HG02610 (cell line): ENCODE data around the gene PFN1.
A peak's percentile ranks its signal among the peaks of the same experiment; 100 is the strongest.

Experiments
- ATAC-seq: cut with Tn5 transposase; IDR thresholded peaks from one replicate; pipeline ENCODE4 v1.9.1; 2021; ENCODE audit warnings: mild to moderate bottlenecking, moderate library complexity; ENCODE audit not compliant: unreplicated experiment

The PFN1 gene

GRCh38 chr17:4946312-4946976 lies 1.9 kb downstream of the PFN1 start:
- ATAC-seq, result no peak

- ATAC-seq, result no peak
Measured at GRCh38 chr17:4945944-4946280, 2.4 kb downstream of the PFN1 start.

GRCh38 chr17:4945176-4945943 lies 3.0 kb downstream of the PFN1 start:
- ATAC-seq, result no peak

GRCh38 chr17:4944554-4945175 lies 3.7 kb downstream of the PFN1 start:
- ATAC-seq, result no peak

GRCh38 chr17:4944163-4944553 lies 4.2 kb downstream of the PFN1 start:
- ATAC-seq, result no peak

GRCh38 chr17:4942760-4943508 lies 5.4 kb downstream of the PFN1 start:
- no peak for ATAC-seq

- ATAC-seq, result no peak
Measured at GRCh38 chr17:4941319-4941610, 7.1 kb downstream of the PFN1 start.

- no peak for ATAC-seq
Measured at GRCh38 chr17:4940555-4941318, 7.6 kb downstream of the PFN1 start.

GRCh38 chr17:4939796-4940554 lies 8.4 kb downstream of the PFN1 start, which contains the start of the genes RNF167 and SLC25A11:
RNF167 (plus strand) TSS chr17:4940268; CDS start chr17:4940910, 642 bp downstream.
SLC25A11 (minus strand) TSS chr17:4940046; CDS start chr17:4939910, 136 bp downstream.
- ATAC-seq, result peak; percentile 65

- ATAC-seq, result peak; percentile 4
Measured at GRCh38 chr17:4939546-4939795, 8.9 kb downstream of the PFN1 start.

- ATAC-seq, result no peak
Measured at GRCh38 chr17:4938688-4939545, 9.4 kb downstream of the PFN1 start.

GRCh38 chr17:4938069-4938491 lies 10.2 kb downstream of the PFN1 start:
- ATAC-seq, result no peak

GRCh38 chr17:4937553-4937952 lies 10.8 kb downstream of the PFN1 start:
- no peak for ATAC-seq

GRCh38 chr17:4936436-4936835 lies 11.9 kb downstream of the PFN1 start:
- no peak for ATAC-seq

GRCh38 chr17:4935650-4936049 lies 12.7 kb downstream of the PFN1 start:
- ATAC-seq, result no peak

- ATAC-seq, result no peak
Measured at GRCh38 chr17:4934173-4934979, 14.0 kb downstream of the PFN1 start.

- no peak for ATAC-seq
Measured at GRCh38 chr17:4933646-4934045, 14.7 kb downstream of the PFN1 start.

- no peak for ATAC-seq
Measured at GRCh38 chr17:4932756-4933155, 15.6 kb downstream of the PFN1 start.

GRCh38 chr17:4931963-4932362 lies 16.4 kb downstream of the PFN1 start, which contains the start of gene GP1BA:
GP1BA (plus strand) TSS chr17:4932277; CDS start chr17:4932605, 328 bp downstream.
- ATAC-seq, result no peak
